HepG2 (cell line): ENCODE results near the gene FBXO2. TPM values are rescaled to one million over a fixed set of nuclear protein-coding genes. Genes with fewer than 3 reads are reported as not detected.
A peak's percentile ranks its signal among the peaks of the same experiment; 100 is the strongest.

Experiments used
- ARID5B ChIP-seq: IDR thresholded peaks from 2 replicates; pipeline ENCODE4 v1.4.0; 2020; ENCODE audit warnings: mild to moderate bottlenecking, missing genetic modification reagents
- ATF4 ChIP-seq, 2 experiments: fragments of 450-650 bp in 1 of 2; sonication (generic) in 1 of 2; formaldehyde crosslinking; IDR thresholded peaks; 2 replicates each; pipeline versions ENCODE4 v1.5.0 to v1.8.0; 2020 to 2022; ENCODE audit warnings: mild to moderate bottlenecking in 1 of 2, missing genetic modification reagents in 1 of 2
- CTCF ChIP-seq: sonication (generic); formaldehyde crosslinking; IDR thresholded peaks from 2 replicates; pipeline ENCODE4 v1.5.0; 2020; ENCODE audit warnings: mild to moderate bottlenecking, missing genetic modification reagents, moderate library complexity
- DBP ChIP-seq: sonication (generic); formaldehyde crosslinking; IDR thresholded peaks from 2 replicates; pipeline ENCODE4 v1.4.0; 2020; ENCODE audit warnings: missing genetic modification reagents; ENCODE audit errors: not compliant biosample characterization
- E2F2 ChIP-seq: sonication (generic); formaldehyde crosslinking; IDR thresholded peaks from 2 replicates; pipeline ENCODE4 v1.4.0; 2020; ENCODE audit warnings: missing genetic modification reagents, borderline replicate concordance
- HIVEP1 ChIP-seq: sonication (generic); formaldehyde crosslinking; IDR thresholded peaks from 2 replicates; pipeline ENCODE4 v1.4.0; 2020; ENCODE audit warnings: mild to moderate bottlenecking, missing genetic modification reagents
- HOXA9 ChIP-seq: sonication (generic); formaldehyde crosslinking; IDR thresholded peaks from 2 replicates; pipeline ENCODE4 v1.8.1; 2022; ENCODE audit warnings: missing genetic modification reagents, mild to moderate bottlenecking, moderate library complexity, borderline replicate concordance
- ISL2 ChIP-seq: sonication (generic); formaldehyde crosslinking; IDR thresholded peaks from 2 replicates; pipeline ENCODE4 v1.5.0; 2020; ENCODE audit warnings: missing genetic modification reagents
- NBN ChIP-seq: fragments of 450-650 bp; conservative IDR thresholded peaks from 2 replicates; pipeline ENCODE4 v1.6.1; 2017
- NKX3-1 ChIP-seq: sonication (generic); formaldehyde crosslinking; IDR thresholded peaks from 2 replicates; pipeline ENCODE4 v1.5.0; 2020; ENCODE audit warnings: missing genetic modification reagents
- PITX1 ChIP-seq: sonication (generic); formaldehyde crosslinking; IDR thresholded peaks from 2 replicates; pipeline ENCODE4 v1.5.1; 2020; ENCODE audit warnings: mild to moderate bottlenecking, missing genetic modification reagents
- PRPF4 ChIP-seq: fragments of 200-400 bp; formaldehyde crosslinking; IDR thresholded peaks from 2 replicates; pipeline ENCODE4 v1.6.1; 2016; ENCODE audit warnings: low read length, low read depth; ENCODE audit not compliant: poor library complexity, severe bottlenecking
- TARDBP ChIP-seq: sonication (generic); formaldehyde crosslinking; IDR thresholded peaks from 2 replicates; pipeline ENCODE4 v1.8.0; 2022; ENCODE audit warnings: mild to moderate bottlenecking, missing genetic modification reagents
- ZBTB2 ChIP-seq: sonication (generic); formaldehyde crosslinking; IDR thresholded peaks from 2 replicates; pipeline ENCODE4 v1.8.0; 2022; ENCODE audit warnings: low read depth, missing genetic modification reagents
- ZFY ChIP-seq: sonication (generic); formaldehyde crosslinking; IDR thresholded peaks from 2 replicates; pipeline ENCODE4 v1.4.0; 2020; ENCODE audit warnings: missing genetic modification reagents
- ZNF224 ChIP-seq: sonication (generic); formaldehyde crosslinking; IDR thresholded peaks from 2 replicates; pipeline ENCODE4 v1.5.0; 2020; ENCODE audit warnings: mild to moderate bottlenecking, missing genetic modification reagents
- ZNF253 ChIP-seq: sonication (generic); formaldehyde crosslinking; IDR thresholded peaks from 2 replicates; pipeline ENCODE4 v1.8.0; 2022; ENCODE audit warnings: mild to moderate bottlenecking, missing genetic modification reagents, borderline replicate concordance
- ZNF598 ChIP-seq: sonication (generic); formaldehyde crosslinking; IDR thresholded peaks from 2 replicates; pipeline ENCODE4 v1.5.1; 2020; ENCODE audit warnings: mild to moderate bottlenecking, missing genetic modification reagents, borderline replicate concordance
- polyA plus RNA-seq, 8 experiments: library from polyadenylated mRNA; depleted of rRNA in 3 of 8; stranded (reverse) in 7 of 8; unstranded in 1 of 8; fragments of >200 nt; fragmentation: Illumina TruSeq in 4 of 8; extraction: Trizol in 4 of 8; gene quantifications; 2 replicates each; pipeline versions ENCODE4 v1.2.1 to v1.2.3, GENCODE V29; 2011 to 2016; ENCODE audit warnings: low read depth in 4 of 8, missing spikeins in 1 of 8, mixed read lengths in 1 of 8; ENCODE audit not compliant: insufficient read depth in 1 of 8
- total RNA-seq, 5 experiments: library from RNA; depleted of rRNA; stranded (reverse); fragments of >200 nt; fragmentation: Illumina TruSeq; extraction: Trizol; gene quantifications; 2 replicates each; pipeline ENCODE4 v1.2.3, GENCODE V29; 2016; ENCODE audit warnings: low read depth in 1 of 5

Gene FBXO2
- total and polyA plus RNA-seq, 2 of the 13 experiments (the other 11 are each of a cell fraction or from before 2014, with no cell fraction given) = 79.3 to 112 TPM

GRCh38 chr1:11653101-11653860, 948 bp downstream of the FBXO2 start (continued):
- TF ChIP-seq ZBTB2 (CRISPR knock-in tag) (no peak; the same call in none of the 2 replicates), PRPF4 (no peak), ZNF253 (CRISPR knock-in tag) (no peak), ZNF598 (CRISPR knock-in tag) (no peak), HOXA9 (no peak), DBP (no peak), NBN (no peak), HIVEP1 (CRISPR knock-in tag) (0 out of 2 replicates have a peak, but pooled peaks have one; percentile 16), ATF4 (CRISPR knock-in tag; IDR thresholded peaks at IDR 0.05) (peak in 1 of 2 experiments; percentile 64; a peak in 2 of 4 replicates), PITX1 (CRISPR knock-in tag) (peak; percentile 64), ZFY (peak; percentile 47; the same call in 1 of the 2 replicates), E2F2 (no peak), ARID5B (CRISPR knock-in tag) (peak; percentile 46; the same call in 1 of the 2 replicates), CTCF (CRISPR knock-in tag) (peak; percentile 66), ISL2 (CRISPR knock-in tag) (no peak), NKX3-1 (CRISPR knock-in tag) (no peak), ZNF224 (CRISPR knock-in tag) (no peak), TARDBP (CRISPR knock-in tag) (peak; percentile 60; the same call in 1 of the 2 replicates)
